A549 (cell line): ENCODE data around the gene MOSPD3. TPM values are rescaled to one million over a fixed set of nuclear protein-coding genes. Genes with fewer than 3 reads are reported as not detected.
A peak's percentile ranks its signal among the peaks of the same experiment; 100 is the strongest.

Experiments
- ATAC-seq, 2 experiments: fragments of 200-7000 bp in 1 of 2; fragments of >200 bp in 1 of 2; cut with Nextera tagmentation in 1 of 2; cut with Tn5 transposase in 1 of 2; 3 replicates each; pipeline versions ENCODE4 v1.8.0 to v1.9.1; 2018 to 2020; ENCODE audit warnings: mild to moderate bottlenecking in 1 of 2, moderate library complexity in 1 of 2
- CTCF ChIA-PET: fragments of 300-600 bp; sonication (Branson Sonifier 250); formaldehyde crosslinking; extraction: SDS; loops from one replicate; lab custom pipeline; 2021; ENCODE audit warnings: antibody characterized with exemption, inconsistent platforms; lab: Yijun Ruan, JAX
- POLR2A ChIA-PET: fragments of 350-600 bp; formaldehyde crosslinking; extraction: SDS; loops from one replicate; lab custom pipeline; 2021; ENCODE audit warnings: antibody characterized with exemption, inconsistent platforms; lab: Yijun Ruan, JAX
- DNase-seq, 2 experiments: peaks; one replicate each; pipeline versions ENCODE4 v3.0.0 to v3.0.0-alpha.2; 2011 to 2016; ENCODE audit warnings: low read depth in 1 of 2, low spot score in 1 of 2
- FAIRE-seq: peaks from 2 replicates; lab custom pipeline; 2011; peaks lifted over from hg19 to GRCh38; lab: Jason Lieb, UNC
- H3K27ac ChIP-seq, 2 experiments: fragments of >200 bp; sonication (Bioruptor Twin); formaldehyde crosslinking; 3 replicates each; pipeline ENCODE4 v1.5.1; 2016 to 2017
- H3K4me1 ChIP-seq: fragments of >200 bp; sonication (Bioruptor Twin); formaldehyde crosslinking; 3 replicates; pipeline ENCODE4 v1.6.1; 2016
- H3K4me2 ChIP-seq: fragments of >200 bp; sonication (Bioruptor Twin); formaldehyde crosslinking; 3 replicates; pipeline ENCODE4 v1.6.1; 2016
- H3K4me3 ChIP-seq: fragments of >200 bp; sonication (Bioruptor Twin); formaldehyde crosslinking; 3 replicates; pipeline ENCODE4 v1.5.1; 2016
- H3K9me3 ChIP-seq: fragments of >200 bp; sonication (Bioruptor Twin); formaldehyde crosslinking; 3 replicates; pipeline ENCODE4 v1.6.1; 2016
- ATOH8 ChIP-seq: fragments of 250-450 bp; sonication (Bioruptor Pico); IDR thresholded peaks from 2 replicates; pipeline ENCODE4 v1.5.0; 2020; ENCODE audit warnings: low read depth, mild to moderate bottlenecking, moderate library complexity
- CBX2 ChIP-seq: fragments of 200-600 bp; sonication (generic); IDR thresholded peaks from 2 replicates; pipeline ENCODE4 v1.6.1; 2016; ENCODE audit warnings: low read depth, mild to moderate bottlenecking, borderline replicate concordance
- CBX8 ChIP-seq: fragments of 200-600 bp; sonication (generic); IDR thresholded peaks from 2 replicates; pipeline ENCODE4 v1.6.1; 2016
- CEBPB ChIP-seq, 2 experiments: fragments of >200 bp in 1 of 2; sonication (Bioruptor Twin) in 1 of 2; formaldehyde crosslinking in 1 of 2; IDR thresholded peaks; 2 replicates each; pipeline ENCODE4 v1.6.1; 2012 to 2016
- CTCF ChIP-seq: fragments of >200 bp; sonication (Bioruptor Twin); formaldehyde crosslinking; IDR thresholded peaks from 3 replicates; pipeline ENCODE4 v1.5.1; 2016
- E2F6 ChIP-seq: IDR thresholded peaks from 2 replicates; pipeline ENCODE4 v1.6.1; 2012; ENCODE audit warnings: low read depth, borderline replicate concordance
- EHMT2 ChIP-seq: fragments of 200-600 bp; sonication (generic); IDR thresholded peaks from 2 replicates; pipeline ENCODE4 v1.6.1; 2016; ENCODE audit warnings: antibody characterized with exemption, low read depth, mild to moderate bottlenecking, moderate library complexity
- FOSB ChIP-seq: fragments of 250-450 bp; sonication (Bioruptor Pico); IDR thresholded peaks from 2 replicates; pipeline ENCODE4 v1.5.0; 2020; ENCODE audit warnings: mild to moderate bottlenecking, moderate library complexity
- FOSL2 ChIP-seq, 2 experiments: fragments of 450-650 bp in 1 of 2; fragments of >200 bp in 1 of 2; sonication (Bioruptor Twin) in 1 of 2; formaldehyde crosslinking; IDR thresholded peaks; 2 replicates each; pipeline versions ENCODE4 v1.5.0 to v1.6.1; 2016 to 2020; ENCODE audit warnings: mild to moderate bottlenecking in 1 of 2, moderate library complexity in 1 of 2
- FOXS1 ChIP-seq: fragments of 250-450 bp; sonication (Bioruptor Pico); IDR thresholded peaks from 2 replicates; pipeline ENCODE4 v1.5.0; 2020; ENCODE audit warnings: mild to moderate bottlenecking, moderate library complexity
- HMGXB4 ChIP-seq: fragments of 250-450 bp; sonication (Bioruptor Pico); IDR thresholded peaks from 2 replicates; pipeline ENCODE4 v1.5.0; 2021; ENCODE audit warnings: mild to moderate bottlenecking, moderate library complexity, borderline replicate concordance
- HOXA7 ChIP-seq: fragments of 250-450 bp; sonication (Bioruptor Pico); IDR thresholded peaks from 2 replicates; pipeline ENCODE4 v1.5.0; 2020; ENCODE audit warnings: mild to moderate bottlenecking, moderate library complexity
- JUN ChIP-seq, 2 experiments: fragments of >200 bp; sonication (Bioruptor Twin); formaldehyde crosslinking; IDR thresholded peaks; 2 replicates in 1 of 2; 3 replicates in 1 of 2; pipeline ENCODE4 v1.6.1; 2016 to 2017
- KDM5A ChIP-seq: fragments of 200-600 bp; sonication (generic); IDR thresholded peaks from 2 replicates; pipeline ENCODE4 v1.6.1; 2016; ENCODE audit warnings: antibody characterized with exemption, mild to moderate bottlenecking
- MAX ChIP-seq: IDR thresholded peaks from 2 replicates; pipeline ENCODE4 v1.6.1; 2012
- MYC ChIP-seq: IDR thresholded peaks from 2 replicates; pipeline ENCODE4 v1.6.1; 2012; ENCODE audit warnings: mild to moderate bottlenecking, inconsistent platforms, low read length, improper control_type of control experiment, borderline replicate concordance
- NPAS2 ChIP-seq: fragments of 250-450 bp; sonication (Bioruptor Pico); IDR thresholded peaks from 2 replicates; pipeline ENCODE4 v1.8.0; 2022; ENCODE audit warnings: mild to moderate bottlenecking, moderate library complexity, borderline replicate concordance
- NR3C1 ChIP-seq: fragments of >200 bp; sonication (Bioruptor Twin); formaldehyde crosslinking; IDR thresholded peaks from 3 replicates; pipeline ENCODE4 v1.6.1; 2017
- PHF8 ChIP-seq: fragments of 200-600 bp; sonication (generic); IDR thresholded peaks from 2 replicates; pipeline ENCODE4 v1.6.1; 2016; ENCODE audit warnings: low read depth, mild to moderate bottlenecking, antibody characterized with exemption, moderate library complexity, borderline replicate concordance
- RARB ChIP-seq: fragments of 250-450 bp; sonication (Bioruptor Pico); IDR thresholded peaks from 2 replicates; pipeline ENCODE4 v1.8.0; 2021; ENCODE audit warnings: mild to moderate bottlenecking, moderate library complexity
- REST ChIP-seq: fragments of 200-600 bp; sonication (generic); IDR thresholded peaks from 2 replicates; pipeline ENCODE4 v1.6.1; 2016; ENCODE audit warnings: antibody characterized with exemption, mild to moderate bottlenecking, moderate library complexity
- RFX5 ChIP-seq: fragments of 450-650 bp; IDR thresholded peaks from 2 replicates; pipeline ENCODE4 v1.7.1; 2014; ENCODE audit warnings: antibody characterized with exemption, mild to moderate bottlenecking, moderate library complexity
- SMC3 ChIP-seq: fragments of >200 bp; sonication (Bioruptor Twin); formaldehyde crosslinking; IDR thresholded peaks from 3 replicates; pipeline ENCODE4 v1.6.1; 2018; ENCODE audit warnings: inconsistent platforms
- SREBF2 ChIP-seq: fragments of 450-650 bp; IDR thresholded peaks from 2 replicates; pipeline ENCODE4 v1.6.1; 2014; ENCODE audit warnings: mild to moderate bottlenecking, moderate library complexity
- TFCP2L1 ChIP-seq: fragments of 250-450 bp; sonication (Bioruptor Pico); IDR thresholded peaks from 2 replicates; pipeline ENCODE4 v1.5.0; 2021; ENCODE audit warnings: mild to moderate bottlenecking
- ZC3H11A ChIP-seq: fragments of 450-650 bp; IDR thresholded peaks from 2 replicates; pipeline ENCODE4 v1.6.1; 2014; ENCODE audit warnings: antibody characterized with exemption, mild to moderate bottlenecking
- ZFP36 ChIP-seq: fragments of 450-650 bp; IDR thresholded peaks from 2 replicates; pipeline ENCODE4 v1.6.1; 2014; ENCODE audit warnings: borderline replicate concordance; ENCODE audit not compliant: partially characterized antibody
- ZNF302 ChIP-seq: fragments of 250-450 bp; sonication (Bioruptor Pico); IDR thresholded peaks from 2 replicates; pipeline ENCODE4 v1.9.0; 2021; ENCODE audit warnings: inconsistent platforms, mild to moderate bottlenecking, moderate library complexity
- WGBS: methylation state at CpG from one replicate; pipeline ENCODE4 v1.1.6; 2017; ENCODE audit errors: missing lambda C conversion rate; 5-methylcytosine and 5-hydroxymethylcytosine counted together
- polyA plus RNA-seq, 4 experiments: library from polyadenylated mRNA; depleted of rRNA in 3 of 4; stranded (reverse); fragments of >200 nt; fragmentation: RNase III in 1 of 4; extraction: RNeasy Plus Mini Kit Qiagen cat#74134 plus additional on column Dnase treatment in 1 of 4; gene quantifications; 2 replicates in 3 of 4; 3 replicates in 1 of 4; pipeline ENCODE4 v1.2.3, GENCODE V29; 2011 to 2017

Gene MOSPD3
- polyA plus RNA-seq, 2 of the 4 experiments (the other 2 are of a cell fraction) = 6.1 to 14.8 TPM

- DNase-seq (no peak), FAIRE-seq (no peak)
- Histone ChIP-seq H3K4me2 (peak overlapping the region; percentile 100; the same call in 2 of the 3 replicates), H3K4me1 (0 out of 3 replicates have a peak, but pooled peaks cover 8% of the 10 kb centered on the region), H3K27ac (peak overlapping the region in 1 of 2 experiments; percentile 86; a peak in 2 of 6 replicates), H3K4me3 (no peak overlapping the region)
- 75% methylated on average over 21 of the region's 21 CpGs for WGBS
- CTCF ChIA-PET = interaction anchor here (0.8 to 4.3 kb wide), 12 partner anchors 10 to 152 kb away, joined by 3 to 16 read pairs (median 4); no protein-coding TSS in a partner anchor
- TF ChIP-seq SMC3 (no peak), REST (no peak), FOXS1 (CRISPR knock-in tag) (no peak), ZNF302 (no peak), ZC3H11A (no peak), CBX8 (no peak), KDM5A (no peak), NPAS2 (no peak), HMGXB4 (no peak), TFCP2L1 (CRISPR knock-in tag) (no peak), CEBPB (IDR thresholded peaks at IDR 0.05) (no peak), FOSL2 (IDR thresholded peaks at IDR 0.05) (no peak), FOSL2 (CRISPR knock-in tag; IDR thresholded peaks at IDR 0.05) (no peak), EHMT2 (no peak), ZFP36 (no peak), MAX (no peak), SREBF2 (no peak), CBX2 (no peak), NR3C1 (no peak), RFX5 (no peak), MYC (no peak)
- TF ChIP-seq, all 56 proteins: peak for 0
- no peaks in the 10 kb centered on the region for H3K9me3 ChIP-seq
- POLR2A ChIA-PET = interaction anchor here (1.4 to 1.9 kb wide), 2 partner anchors 9 to 17 kb away, joined by 5 to 17 read pairs; partner anchors contain the start of genes FBXO24 and MOSPD3
- ATAC-seq = no peak
Measured at GRCh38 chr7:100602889-100603725, 9.2 kb upstream of the MOSPD3 start.

GRCh38 chr7:100603726-100604027 lies 8.7 kb upstream of the MOSPD3 start:
- 70% methylated on average over 10 of the region's 10 CpGs for WGBS
- ChIA-PET CTCF (interaction anchor here (0.8 to 4.3 kb wide), 8 partner anchors 15 to 153 kb away, joined by 3 to 16 read pairs (median 6); no protein-coding TSS in a partner anchor), POLR2A (interaction anchor here (0.5 to 1.9 kb wide), 2 partner anchors 9 to 10 kb away, joined by 4 to 5 read pairs; partner anchors contain the start of gene MOSPD3)
- FAIRE-seq = no peak
- Histone ChIP-seq H3K4me1 (0 out of 3 replicates have a peak, but pooled peaks cover 8% of the 10 kb centered on the region), H3K4me2 (peak overlapping the region; percentile 100), H3K27ac (peak overlapping the region; percentile 84 to 86; a peak in 4 of 6 replicates), H3K4me3 (peak overlapping the region; percentile 74; the same call in 1 of the 3 replicates), H3K9me3 (no peaks in the 10 kb centered on the region)
- ATAC-seq = no peak
- DNase-seq = no peak
- TF ChIP-seq RARB (no peak), CTCF (no peak), FOSB (no peak), CEBPB (IDR thresholded peaks at IDR 0.05) (no peak), MAX (no peak), ATOH8 (CRISPR knock-in tag) (no peak), E2F6 (no peak), JUN (IDR thresholded peaks at IDR 0.05) (no peak), HOXA7 (CRISPR knock-in tag) (no peak), PHF8 (no peak)
